H4 (cell line): ENCODE data around the gene DCAF8L1. TPM values are rescaled to one million over a fixed set of nuclear protein-coding genes. Genes with fewer than 3 reads are reported as not detected.

Source experiments
- total RNA-seq: library from RNA; depleted of rRNA; stranded (reverse); fragments of >200 nt; shearing (Covaris generic); gene quantifications from 2 replicates; pipeline ENCODE4 v1.2.3, GENCODE V29; 2014; rRNA removed

The DCAF8L1 gene
- total RNA-seq, 1 experiment from 2014 or later: 0.14 TPM

Other genes with a start within 250 kb of the DCAF8L1 start
- not detected in 2 replicates for gene MAGEB10, start 173.5 kb downstream of the DCAF8L1 start, total RNA-seq